Measurements from ENCODE around the gene KIAA0232.

Gene KIAA0232

GRCh38 chr4:6917461-6918271 is 135.1 kb downstream of the KIAA0232 start:
- Histone ChIP-seq H3K36me3 (ENCODE audit: low read depth) (no peaks in the 10 kb centered on the region), H3K27ac (ENCODE audit: poor library complexity, severe bottlenecking) (no peak overlapping the region), H3K4me3 (ENCODE audit: severe bottlenecking) (no peak overlapping the region), H3K4me1 (ENCODE audit: insufficient read depth, poor library complexity, severe bottlenecking) (peaks cover 6% of the 10 kb centered on the region), H3K27me3 (ENCODE audit: insufficient read depth, poor library complexity, severe bottlenecking) (no peaks in the 10 kb centered on the region), H3K9me3 (ENCODE audit: severe bottlenecking) (no peaks in the 10 kb centered on the region)
- DNase-seq (ENCODE audit: low spot score) (no peak), ATAC-seq (ENCODE audit: low read depth) (peak; percentile 78)
- TF ChIP-seq CTCF (IDR thresholded peaks at IDR 0.05; ENCODE audit: poor library complexity, severe bottlenecking) = peak; percentile 27

GRCh38 chr4:6918338-6918737 is 135.8 kb downstream of the KIAA0232 start:
- H3K36me3 ChIP-seq (ENCODE audit: low read depth) = peaks cover 2% of the 10 kb centered on the region; the same call in 1 of the 2 replicates
- no peaks in the 10 kb centered on the region for H3K9me3 ChIP-seq (ENCODE audit: severe bottlenecking)
- peaks cover 6% of the 10 kb centered on the region for H3K4me1 ChIP-seq (ENCODE audit: insufficient read depth, poor library complexity, severe bottlenecking)
- H3K27me3 ChIP-seq (ENCODE audit: insufficient read depth, poor library complexity, severe bottlenecking) = no peaks in the 10 kb centered on the region
- H3K4me3 ChIP-seq (ENCODE audit: severe bottlenecking) = no peak overlapping the region
- H3K27ac ChIP-seq (ENCODE audit: poor library complexity, severe bottlenecking) = no peak overlapping the region
- DNase-seq (ENCODE audit: low spot score) = no peak
- no peak for ATAC-seq (ENCODE audit: low read depth)
- TF ChIP-seq CTCF (IDR thresholded peaks at IDR 0.05; ENCODE audit: poor library complexity, severe bottlenecking) = no peak

GRCh38 chr4:6920171-6920570 is 137.6 kb downstream of the KIAA0232 start:
- DNase-seq (ENCODE audit: low spot score) (no peak), ATAC-seq (ENCODE audit: low read depth) (no peak)
- H3K27ac ChIP-seq (ENCODE audit: poor library complexity, severe bottlenecking) = no peak overlapping the region
- peaks cover 9% of the 10 kb centered on the region; the same call in 1 of the 2 replicates for H3K36me3 ChIP-seq (ENCODE audit: low read depth)
- no peak for TF ChIP-seq CTCF (IDR thresholded peaks at IDR 0.05; ENCODE audit: poor library complexity, severe bottlenecking)
- no peak overlapping the region for H3K4me3 ChIP-seq (ENCODE audit: severe bottlenecking)
- H3K4me1 ChIP-seq (ENCODE audit: insufficient read depth, poor library complexity, severe bottlenecking) = peaks cover 6% of the 10 kb centered on the region
- H3K27me3 ChIP-seq (ENCODE audit: insufficient read depth, poor library complexity, severe bottlenecking) = no peaks in the 10 kb centered on the region
- H3K9me3 ChIP-seq (ENCODE audit: severe bottlenecking) = no peaks in the 10 kb centered on the region

- H3K27me3 ChIP-seq (ENCODE audit: insufficient read depth, poor library complexity, severe bottlenecking) = no peaks in the 10 kb centered on the region
- H3K27ac ChIP-seq (ENCODE audit: poor library complexity, severe bottlenecking) = no peak overlapping the region
- no peaks in the 10 kb centered on the region for H3K9me3 ChIP-seq (ENCODE audit: severe bottlenecking)
- H3K36me3 ChIP-seq (ENCODE audit: low read depth) = peaks cover 9% of the 10 kb centered on the region; the same call in 1 of the 2 replicates
- no peak overlapping the region for H3K4me3 ChIP-seq (ENCODE audit: severe bottlenecking)
- no peak for TF ChIP-seq CTCF (IDR thresholded peaks at IDR 0.05; ENCODE audit: poor library complexity, severe bottlenecking)
- no peaks in the 10 kb centered on the region for H3K4me1 ChIP-seq (ENCODE audit: insufficient read depth, poor library complexity, severe bottlenecking)
- DNase-seq (ENCODE audit: low spot score) = no peak
- no peak for ATAC-seq (ENCODE audit: low read depth)
These were observed 141.0 kb downstream of the KIAA0232 start for GRCh38 chr4:6923507-6923906.

- no peak overlapping the region for H3K4me3 ChIP-seq (ENCODE audit: severe bottlenecking)
- no peak for TF ChIP-seq CTCF (IDR thresholded peaks at IDR 0.05; ENCODE audit: poor library complexity, severe bottlenecking)
- H3K9me3 ChIP-seq (ENCODE audit: severe bottlenecking) = no peaks in the 10 kb centered on the region
- no peak overlapping the region for H3K27ac ChIP-seq (ENCODE audit: poor library complexity, severe bottlenecking)
- no peak for ATAC-seq (ENCODE audit: low read depth)
- H3K27me3 ChIP-seq (ENCODE audit: insufficient read depth, poor library complexity, severe bottlenecking) = no peaks in the 10 kb centered on the region
- DNase-seq (ENCODE audit: low spot score) = no peak
- no peaks in the 10 kb centered on the region for H3K4me1 ChIP-seq (ENCODE audit: insufficient read depth, poor library complexity, severe bottlenecking)
- H3K36me3 ChIP-seq (ENCODE audit: low read depth) = peaks cover 9% of the 10 kb centered on the region; the same call in 1 of the 2 replicates
These were observed 141.8 kb downstream of the KIAA0232 start for GRCh38 chr4:6924361-6924779.

Data from RWPE2 (cell line).